Measurements from ENCODE around the gene MYL6.
A peak's percentile ranks its signal among the peaks of the same experiment; 100 is the strongest.
"Not testable (repeated sequence)": the region's sequence is repeated elsewhere in the genome, so short reads cannot be mapped to it uniquely, and the experiment has no call there.

The MYL6 gene

GRCh38 chr12:56190695-56191155, 32.6 kb downstream of the MYL6 start:
- Histone ChIP-seq H3K27me3 (ENCODE audit: control insufficient read depth, insufficient read depth, low read length) (no peaks in the 10 kb centered on the region), H3K9ac (no peak overlapping the region), H3K27ac (peak overlapping the region; percentile 94), H3K79me2 (peaks cover 10% of the 10 kb centered on the region), H3K4me3 (ENCODE audit: low read depth, low read length) (peak overlapping the region; percentile 73), H3K4me1 (peaks cover 6% of the 10 kb centered on the region), H2AFZ (peak overlapping the region; percentile 100), H3K4me2 (ENCODE audit: low read length) (peak overlapping the region; percentile 80), H3K36me3 (ENCODE audit: control insufficient read depth, insufficient read depth, low read length) (no peaks in the 10 kb centered on the region), H3K9me3 (ENCODE audit: control insufficient read depth, low read length) (no peaks in the 10 kb centered on the region)
- TF ChIP-seq CTCF (IDR thresholded peaks at IDR 0.05): no peak

GRCh38 chr12:56192582-56192981, 34.4 kb downstream of the MYL6 start:
- Histone ChIP-seq H3K4me2 (ENCODE audit: low read length) (no peak overlapping the region), H3K27ac (no peak overlapping the region), H2AFZ (no peak overlapping the region), H3K9me3 (ENCODE audit: control insufficient read depth, low read length) (no peaks in the 10 kb centered on the region), H3K79me2 (peaks cover 10% of the 10 kb centered on the region), H3K9ac (no peak overlapping the region), H3K4me1 (peaks cover 6% of the 10 kb centered on the region), H3K4me3 (ENCODE audit: low read depth, low read length) (no peak overlapping the region), H3K36me3 (ENCODE audit: control insufficient read depth, insufficient read depth, low read length) (no peaks in the 10 kb centered on the region), H3K27me3 (ENCODE audit: control insufficient read depth, insufficient read depth, low read length) (no peaks in the 10 kb centered on the region)
- no peak for TF ChIP-seq CTCF (IDR thresholded peaks at IDR 0.05)

- Histone ChIP-seq H2AFZ (peak overlapping the region; percentile 77), H3K4me2 (ENCODE audit: low read length) (no peak overlapping the region), H3K4me1 (peaks cover 6% of the 10 kb centered on the region), H3K79me2 (peaks cover 10% of the 10 kb centered on the region), H3K4me3 (ENCODE audit: low read depth, low read length) (no peak overlapping the region), H3K27ac (no peak overlapping the region), H3K27me3 (ENCODE audit: control insufficient read depth, insufficient read depth, low read length) (no peaks in the 10 kb centered on the region), H3K9ac (no peak overlapping the region), H3K36me3 (ENCODE audit: control insufficient read depth, insufficient read depth, low read length) (no peaks in the 10 kb centered on the region), H3K9me3 (ENCODE audit: control insufficient read depth, low read length) (no peaks in the 10 kb centered on the region)
- TF ChIP-seq CTCF (IDR thresholded peaks at IDR 0.05): peak; percentile 95
Observed at GRCh38 chr12:56193025-56193578, 34.9 kb downstream of the MYL6 start.

GRCh38 chr12:56196818-56197550, 38.8 kb downstream of the MYL6 start:
- H3K4me3 ChIP-seq (ENCODE audit: low read depth, low read length); H3K27ac ChIP-seq; H3K9ac ChIP-seq; H3K79me2 ChIP-seq; H2AFZ ChIP-seq; H3K36me3 ChIP-seq (ENCODE audit: control insufficient read depth, insufficient read depth, low read length); H3K27me3 ChIP-seq (ENCODE audit: control insufficient read depth, insufficient read depth, low read length); H3K4me2 ChIP-seq (ENCODE audit: low read length); H3K9me3 ChIP-seq (ENCODE audit: control insufficient read depth, low read length); H3K4me1 ChIP-seq: not testable (repeated sequence)

- no peak for TF ChIP-seq CTCF (IDR thresholded peaks at IDR 0.05)
- Histone ChIP-seq H3K4me2 (ENCODE audit: low read length) (no peak overlapping the region), H3K79me2 (no peaks in the 10 kb centered on the region), H3K27me3 (ENCODE audit: control insufficient read depth, insufficient read depth, low read length) (no peaks in the 10 kb centered on the region), H3K9ac (no peak overlapping the region), H3K4me3 (ENCODE audit: low read depth, low read length) (no peak overlapping the region), H3K27ac (no peak overlapping the region), H3K36me3 (ENCODE audit: control insufficient read depth, insufficient read depth, low read length) (no peaks in the 10 kb centered on the region), H3K4me1 (no peaks in the 10 kb centered on the region), H3K9me3 (ENCODE audit: control insufficient read depth, low read length) (no peaks in the 10 kb centered on the region), H2AFZ (no peak overlapping the region)
Observed at GRCh38 chr12:56197921-56198635, 39.9 kb downstream of the MYL6 start.

Measured in parathyroid adenoma (tissue), 2 donors.